ENCODE measurements around the gene AP1G1. TPM values are rescaled to one million over a fixed set of nuclear protein-coding genes. Genes with fewer than 3 reads are reported as not detected.

The AP1G1 gene
- total and polyA plus RNA-seq, 5 donors from 2014 or later = 11.7 to 190 (median 13.6) TPM

- H3K27me3 Mint-ChIP-seq = no peaks in the 10 kb centered on the region
- no peak for ATAC-seq (ENCODE audit: low read depth in 2 of 2)
- peaks cover 13 to 28% (median 19%) of the 10 kb centered on the region in 4 donors for H3K4me1 Mint-ChIP-seq
- H3K27me3 ChIP-seq (ENCODE audit: control insufficient read depth, insufficient read depth, low read length) = no peaks in the 10 kb centered on the region
- no peaks in the 10 kb centered on the region for H3K4me1 ChIP-seq (ENCODE audit: control insufficient read depth, insufficient read depth, low read length, poor library complexity, severe bottlenecking)
- H3K27ac Mint-ChIP-seq = no peak overlapping the region
- H3K36me3 ChIP-seq (ENCODE audit: control insufficient read depth, insufficient read depth, low read length) = no peaks in the 10 kb centered on the region
- no peaks in the 10 kb centered on the region for H3K9me3 ChIP-seq (ENCODE audit: control insufficient read depth in 2 of 2, low read length in 2 of 2)
- no peak overlapping the region for H3K4me3 Mint-ChIP-seq
- no peaks in the 10 kb centered on the region for H3K9me3 Mint-ChIP-seq
- H3K36me3 Mint-ChIP-seq = peaks cover 8% of the 10 kb centered on the region
- no peak for DNase-seq
- no peak overlapping the region for H3K27ac ChIP-seq (ENCODE audit: insufficient read depth, low read length, poor library complexity, severe bottlenecking)
- no peak overlapping the region for H3K4me3 ChIP-seq (ENCODE audit: low read depth, low read length)
These were observed 96.1 kb downstream of the AP1G1 start for GRCh38 chr16:71712501-71712900.

GRCh38 chr16:71711789-71712188 is 96.8 kb downstream of the AP1G1 start:
- H3K4me1 ChIP-seq (ENCODE audit: control insufficient read depth, insufficient read depth, low read length, poor library complexity, severe bottlenecking) = no peaks in the 10 kb centered on the region
- no peaks in the 10 kb centered on the region for H3K27me3 Mint-ChIP-seq
- no peak overlapping the region for H3K27ac Mint-ChIP-seq
- peaks cover 8% of the 10 kb centered on the region for H3K36me3 Mint-ChIP-seq
- H3K9me3 Mint-ChIP-seq = no peaks in the 10 kb centered on the region
- no peak overlapping the region for H3K27ac ChIP-seq (ENCODE audit: insufficient read depth, low read length, poor library complexity, severe bottlenecking)
- DNase-seq (peak in 1 of 3 donors; percentile 47), ATAC-seq (ENCODE audit: low read depth in 2 of 2) (no peak)
- no peaks in the 10 kb centered on the region for H3K36me3 ChIP-seq (ENCODE audit: control insufficient read depth, insufficient read depth, low read length)
- H3K4me3 ChIP-seq (ENCODE audit: low read depth, low read length) = no peak overlapping the region
- H3K27me3 ChIP-seq (ENCODE audit: control insufficient read depth, insufficient read depth, low read length) = no peaks in the 10 kb centered on the region
- no peaks in the 10 kb centered on the region for H3K9me3 ChIP-seq (ENCODE audit: control insufficient read depth in 2 of 2, low read length in 2 of 2)
- no peak overlapping the region for H3K4me3 Mint-ChIP-seq
- H3K4me1 Mint-ChIP-seq = peaks cover 12 to 27% (median 19%) of the 10 kb centered on the region in 4 donors

- no peaks in the 10 kb centered on the region for H3K9me3 ChIP-seq (ENCODE audit: control insufficient read depth in 2 of 2, low read length in 2 of 2)
- Mint-ChIP-seq H3K36me3 (peaks cover 8% of the 10 kb centered on the region), H3K27ac (no peak overlapping the region), H3K9me3 (no peaks in the 10 kb centered on the region), H3K4me1 (peaks cover 7 to 23% (median 12%) of the 10 kb centered on the region in 4 donors), H3K4me3 (no peak overlapping the region), H3K27me3 (no peaks in the 10 kb centered on the region)
- H3K4me1 ChIP-seq (ENCODE audit: control insufficient read depth, insufficient read depth, low read length, poor library complexity, severe bottlenecking) = no peaks in the 10 kb centered on the region
- no peak overlapping the region for H3K4me3 ChIP-seq (ENCODE audit: low read depth, low read length)
- ATAC-seq (ENCODE audit: low read depth in 2 of 2) (no peak), DNase-seq (no peak)
- no peak overlapping the region for H3K27ac ChIP-seq (ENCODE audit: insufficient read depth, low read length, poor library complexity, severe bottlenecking)
- H3K36me3 ChIP-seq (ENCODE audit: control insufficient read depth, insufficient read depth, low read length) = no peaks in the 10 kb centered on the region
- no peaks in the 10 kb centered on the region for H3K27me3 ChIP-seq (ENCODE audit: control insufficient read depth, insufficient read depth, low read length)
These were observed 99.3 kb downstream of the AP1G1 start for GRCh38 chr16:71709229-71709781.

GRCh38 chr16:71708696-71709095 is 99.9 kb downstream of the AP1G1 start:
- H3K4me1 ChIP-seq (ENCODE audit: control insufficient read depth, insufficient read depth, low read length, poor library complexity, severe bottlenecking) = no peaks in the 10 kb centered on the region
- DNase-seq (no peak), ATAC-seq (ENCODE audit: low read depth in 2 of 2) (no peak)
- H3K27ac ChIP-seq (ENCODE audit: insufficient read depth, low read length, poor library complexity, severe bottlenecking) = no peak overlapping the region
- Mint-ChIP-seq H3K27me3 (no peaks in the 10 kb centered on the region), H3K4me3 (no peak overlapping the region), H3K27ac (no peak overlapping the region), H3K4me1 (peaks cover 7 to 24% (median 12%) of the 10 kb centered on the region in 4 donors), H3K9me3 (no peaks in the 10 kb centered on the region), H3K36me3 (peaks cover 8% of the 10 kb centered on the region)
- no peak overlapping the region for H3K4me3 ChIP-seq (ENCODE audit: low read depth, low read length)
- H3K9me3 ChIP-seq (ENCODE audit: control insufficient read depth in 2 of 2, low read length in 2 of 2) = no peaks in the 10 kb centered on the region
- H3K36me3 ChIP-seq (ENCODE audit: control insufficient read depth, insufficient read depth, low read length) = no peaks in the 10 kb centered on the region
- no peaks in the 10 kb centered on the region for H3K27me3 ChIP-seq (ENCODE audit: control insufficient read depth, insufficient read depth, low read length)

GRCh38 chr16:71707199-71707598 is 101.4 kb downstream of the AP1G1 start:
- H3K36me3 Mint-ChIP-seq = peaks cover 7% of the 10 kb centered on the region
- H3K4me3 Mint-ChIP-seq = no peak overlapping the region
- no peak overlapping the region for H3K27ac Mint-ChIP-seq
- H3K9me3 Mint-ChIP-seq = no peaks in the 10 kb centered on the region
- H3K36me3 ChIP-seq (ENCODE audit: control insufficient read depth, insufficient read depth, low read length) = peaks cover 1% of the 10 kb centered on the region
- H3K27me3 Mint-ChIP-seq = no peaks in the 10 kb centered on the region
- H3K27me3 ChIP-seq (ENCODE audit: control insufficient read depth, insufficient read depth, low read length) = no peaks in the 10 kb centered on the region
- H3K27ac ChIP-seq (ENCODE audit: insufficient read depth, low read length, poor library complexity, severe bottlenecking) = no peak overlapping the region
- DNase-seq (no peak), ATAC-seq (ENCODE audit: low read depth in 2 of 2) (no peak)
- no peak overlapping the region for H3K4me3 ChIP-seq (ENCODE audit: low read depth, low read length)
- peaks cover 7 to 24% (median 12%) of the 10 kb centered on the region in 4 donors for H3K4me1 Mint-ChIP-seq
- no peaks in the 10 kb centered on the region for H3K4me1 ChIP-seq (ENCODE audit: control insufficient read depth, insufficient read depth, low read length, poor library complexity, severe bottlenecking)
- H3K9me3 ChIP-seq (ENCODE audit: control insufficient read depth in 2 of 2, low read length in 2 of 2) = no peaks in the 10 kb centered on the region

- H3K36me3 ChIP-seq (ENCODE audit: control insufficient read depth, insufficient read depth, low read length) = peaks cover 6% of the 10 kb centered on the region
- no peak overlapping the region for H3K27ac Mint-ChIP-seq
- no peak overlapping the region for H3K4me3 Mint-ChIP-seq
- H3K4me1 Mint-ChIP-seq = peaks cover 0 to 13% (median 8%) of the 10 kb centered on the region in 4 donors
- no peak overlapping the region for H3K4me3 ChIP-seq (ENCODE audit: low read depth, low read length)
- no peaks in the 10 kb centered on the region for H3K9me3 ChIP-seq (ENCODE audit: control insufficient read depth in 2 of 2, low read length in 2 of 2)
- no peaks in the 10 kb centered on the region for H3K27me3 ChIP-seq (ENCODE audit: control insufficient read depth, insufficient read depth, low read length)
- no peaks in the 10 kb centered on the region for H3K9me3 Mint-ChIP-seq
- no peak for DNase-seq
- peaks cover 10% of the 10 kb centered on the region for H3K36me3 Mint-ChIP-seq
- no peaks in the 10 kb centered on the region for H3K4me1 ChIP-seq (ENCODE audit: control insufficient read depth, insufficient read depth, low read length, poor library complexity, severe bottlenecking)
- H3K27ac ChIP-seq (ENCODE audit: insufficient read depth, low read length, poor library complexity, severe bottlenecking) = no peak overlapping the region
- H3K27me3 Mint-ChIP-seq = no peaks in the 10 kb centered on the region
- ATAC-seq (ENCODE audit: low read depth in 2 of 2) = no peak
These were observed 102.6 kb downstream of the AP1G1 start for GRCh38 chr16:71706046-71706445.

- DNase-seq (no peak), ATAC-seq (ENCODE audit: low read depth in 2 of 2) (no peak)
- no peaks in the 10 kb centered on the region for H3K9me3 Mint-ChIP-seq
- H3K27ac ChIP-seq (ENCODE audit: insufficient read depth, low read length, poor library complexity, severe bottlenecking) = no peak overlapping the region
- H3K36me3 Mint-ChIP-seq = peaks cover 27% of the 10 kb centered on the region
- H3K4me1 Mint-ChIP-seq = peaks cover 0 to 8% (median 3%) of the 10 kb centered on the region in 4 donors
- no peak overlapping the region for H3K27ac Mint-ChIP-seq
- no peaks in the 10 kb centered on the region for H3K4me1 ChIP-seq (ENCODE audit: control insufficient read depth, insufficient read depth, low read length, poor library complexity, severe bottlenecking)
- H3K27me3 Mint-ChIP-seq = no peaks in the 10 kb centered on the region
- no peaks in the 10 kb centered on the region for H3K9me3 ChIP-seq (ENCODE audit: control insufficient read depth in 2 of 2, low read length in 2 of 2)
- H3K36me3 ChIP-seq (ENCODE audit: control insufficient read depth, insufficient read depth, low read length) = peaks cover 12% of the 10 kb centered on the region
- no peak overlapping the region for H3K4me3 Mint-ChIP-seq
- H3K4me3 ChIP-seq (ENCODE audit: low read depth, low read length) = no peak overlapping the region
- no peaks in the 10 kb centered on the region for H3K27me3 ChIP-seq (ENCODE audit: control insufficient read depth, insufficient read depth, low read length)
These were observed 105.3 kb downstream of the AP1G1 start for GRCh38 chr16:71703333-71703732.

- peaks cover 12% of the 10 kb centered on the region for H3K36me3 ChIP-seq (ENCODE audit: control insufficient read depth, insufficient read depth, low read length)
- no peaks in the 10 kb centered on the region for H3K9me3 ChIP-seq (ENCODE audit: control insufficient read depth in 2 of 2, low read length in 2 of 2)
- DNase-seq (no peak), ATAC-seq (ENCODE audit: low read depth in 2 of 2) (no peak)
- Mint-ChIP-seq H3K4me1 (peaks cover 3 to 8% (median 5%) of the 10 kb centered on the region in 4 donors), H3K4me3 (no peak overlapping the region), H3K9me3 (peaks cover 0 to 1% (median 0%) of the 10 kb centered on the region in 7 donors), H3K27ac (no peak overlapping the region), H3K36me3 (peaks cover 27% of the 10 kb centered on the region), H3K27me3 (no peaks in the 10 kb centered on the region)
- H3K4me1 ChIP-seq (ENCODE audit: control insufficient read depth, insufficient read depth, low read length, poor library complexity, severe bottlenecking) = no peaks in the 10 kb centered on the region
- H3K27me3 ChIP-seq (ENCODE audit: control insufficient read depth, insufficient read depth, low read length) = no peaks in the 10 kb centered on the region
- H3K4me3 ChIP-seq (ENCODE audit: low read depth, low read length) = no peak overlapping the region
- no peak overlapping the region for H3K27ac ChIP-seq (ENCODE audit: insufficient read depth, low read length, poor library complexity, severe bottlenecking)
These were observed 107.8 kb downstream of the AP1G1 start for GRCh38 chr16:71700831-71701230.
